ENCODE measurements around the gene CALD1. TPM values are rescaled to one million over a fixed set of nuclear protein-coding genes. Genes with fewer than 3 reads are reported as not detected.

The CALD1 gene
- polyA plus RNA-seq, 2 of the 4 experiments (the other 2 are of a cell fraction): 136 to 150 TPM

GRCh38 chr7:134943785-134944400 is 164.5 kb downstream of the CALD1 start:
- DNase-seq (ENCODE audit: low read depth in 1 of 2, low spot score in 1 of 2): peak; percentile 44 to 63
- ATAC-seq: peak; percentile 75 to 84; a peak in 5 of 6 replicates
- Histone ChIP-seq H3K4me2 (no peak overlapping the region), H3K4me3 (no peak overlapping the region), H3K4me1 (peaks cover 43% of the 10 kb centered on the region), H3K9me3 (no peaks in the 10 kb centered on the region), H3K27ac (no peak overlapping the region)
- 62% methylated on average over 3 of the region's 3 CpGs for WGBS (ENCODE audit: missing lambda C conversion rate)
- ChIA-PET CTCF (interaction anchor here (0.7 to 13.2 kb wide), 17 partner anchors 9 to 312 kb away, joined by 3 to 132 read pairs (median 3); partner anchors contain the start of gene BPGM), POLR2A (no interaction called here)
- FAIRE-seq: peak; percentile 51
- TF ChIP-seq TFCP2L1 (CRISPR knock-in tag; IDR thresholded peaks at IDR 0.05): no peak
- no peak for TF ChIP-seq KDM1A (IDR thresholded peaks at IDR 0.05; ENCODE audit: low read depth)
- no peak for TF ChIP-seq HDAC2 (IDR thresholded peaks at IDR 0.05)
- TF ChIP-seq JUNB (IDR thresholded peaks at IDR 0.05): no peak
- TF ChIP-seq EHMT2 (IDR thresholded peaks at IDR 0.05; ENCODE audit: low read depth): no peak
- TF ChIP-seq CEBPB (IDR thresholded peaks at IDR 0.05): no peak
- TF ChIP-seq NPAS2 (CRISPR knock-in tag; IDR thresholded peaks at IDR 0.05; ENCODE audit: borderline replicate concordance): no peak
- TF ChIP-seq CTCF (IDR thresholded peaks at IDR 0.05): peak; percentile 76
- TF ChIP-seq FOSB (CRISPR knock-in tag; IDR thresholded peaks at IDR 0.05): no peak
- TF ChIP-seq CHD2 (IDR thresholded peaks at IDR 0.05; ENCODE audit: low read length, partially characterized antibody): no peak
- TF ChIP-seq TP53 (CRISPR knock-in tag; IDR thresholded peaks at IDR 0.05): no peak
- no peak for TF ChIP-seq FOXS1 (CRISPR knock-in tag; IDR thresholded peaks at IDR 0.05)
- TF ChIP-seq KDM5A (IDR thresholded peaks at IDR 0.05): no peak
- TF ChIP-seq HOXB13 (CRISPR knock-in tag; IDR thresholded peaks at IDR 0.05; ENCODE audit: low read depth): no peak
- no peak for TF ChIP-seq ELK1 (IDR thresholded peaks at IDR 0.05; ENCODE audit: low read depth, low read length)
- TF ChIP-seq MAFK (IDR thresholded peaks at IDR 0.05; ENCODE audit: partially characterized antibody): no peak
- TF ChIP-seq RFX5 (IDR thresholded peaks at IDR 0.05): no peak
- peak; percentile 84 for TF ChIP-seq SMC3 (IDR thresholded peaks at IDR 0.05)
- TF ChIP-seq ESRRA (IDR thresholded peaks at IDR 0.05; ENCODE audit: borderline replicate concordance, low read length): no peak
- TF ChIP-seq RAD21 (conservative IDR thresholded peaks at IDR 0.05 in 1 of 2, IDR thresholded peaks at IDR 0.05 in 1 of 2): peak; percentile 86 to 87

- CTCF ChIA-PET: interaction anchor here (1.0 to 13.2 kb wide), 5 partner anchors 9 to 340 kb away, joined by 3 to 132 read pairs (median 4); no protein-coding TSS in a partner anchor
- no peak for FAIRE-seq
Observed at GRCh38 chr7:134945691-134946090, 166.3 kb downstream of the CALD1 start.

More at GRCh38 chr7:134945691-134946090, 166.3 kb downstream of the CALD1 start:
- H3K4me2 ChIP-seq: no peak overlapping the region
- H3K27ac ChIP-seq: no peak overlapping the region
- peaks cover 45% of the 10 kb centered on the region for H3K4me1 ChIP-seq
- ATAC-seq: no peak
- POLR2A ChIA-PET: no interaction called here
- 64% methylated on average over 3 of the region's 3 CpGs for WGBS (ENCODE audit: missing lambda C conversion rate)
- no peak for DNase-seq (ENCODE audit: low read depth in 1 of 2, low spot score in 1 of 2)
- no peak overlapping the region for H3K4me3 ChIP-seq
- no peaks in the 10 kb centered on the region for H3K9me3 ChIP-seq
- TF ChIP-seq MYC (IDR thresholded peaks at IDR 0.05; ENCODE audit: borderline replicate concordance, low read length) (no peak), MAZ (IDR thresholded peaks at IDR 0.05; ENCODE audit: borderline replicate concordance, low read depth, low read length) (no peak), ATOH8 (CRISPR knock-in tag; IDR thresholded peaks at IDR 0.05; ENCODE audit: low read depth) (no peak), EHF (CRISPR knock-in tag; IDR thresholded peaks at IDR 0.05) (no peak), FOSB (CRISPR knock-in tag; IDR thresholded peaks at IDR 0.05) (no peak), CEBPB (IDR thresholded peaks at IDR 0.05) (no peak), HOXA7 (CRISPR knock-in tag; IDR thresholded peaks at IDR 0.05) (no peak), ZSCAN20 (CRISPR knock-in tag; IDR thresholded peaks at IDR 0.05) (no peak), TFCP2L1 (CRISPR knock-in tag; IDR thresholded peaks at IDR 0.05) (no peak)

Measured in A549 (cell line).